Measurements from ENCODE around the gene NBAS. TPM values are rescaled to one million over a fixed set of nuclear protein-coding genes. Genes with fewer than 3 reads are reported as not detected.

NBAS gene
- total and polyA plus RNA-seq, 2 experiments from 2014 or later, result 21.2 to 51.8 TPM

GRCh38 chr2:15588329-15588919 is 27.3 kb upstream of the NBAS start:
- H3F3A ChIP-seq (ENCODE audit: insufficient read depth), result peaks cover 3% of the 10 kb centered on the region; the same call in 1 of the 2 replicates
- H3K4me1 ChIP-seq (ENCODE audit: insufficient read depth), result peaks cover 11% of the 10 kb centered on the region
- H3K9me2 ChIP-seq (ENCODE audit: insufficient read depth), result no peaks in the 10 kb centered on the region
- DNase-seq, result peak; percentile 71
- no peaks in the 10 kb centered on the region for H3K9me3 ChIP-seq (ENCODE audit: low read depth)
- no peak overlapping the region for H3K4me2 ChIP-seq (ENCODE audit: unreplicated experiment)
- in situ Hi-C loops (cut with MboI), result no loop called here
- H3K36me3 ChIP-seq (ENCODE audit: low read depth), result no peaks in the 10 kb centered on the region
- H3K9ac ChIP-seq, result no peak overlapping the region
- no peak overlapping the region for H3K27ac ChIP-seq
- WGBS, 2 experiments (ENCODE audit: low coverage in 1 of 2, low lambda C conversion rate in 2 of 2, missing lambda C conversion rate in 2 of 2), result 48 to 52% methylated on average over 4 of the region's 4 CpGs
- TF ChIP-seq EZH2phosphoT487 (IDR thresholded peaks at IDR 0.05; ENCODE audit: insufficient read depth, low read depth) (no peak), EZH2 (IDR thresholded peaks at IDR 0.05; ENCODE audit: insufficient read depth, poor library complexity, severe bottlenecking) (no peak)
- H4K20me1 ChIP-seq (ENCODE audit: insufficient read depth), result peaks cover 6% of the 10 kb centered on the region; the same call in 1 of the 2 replicates
- H2AFZ ChIP-seq, result no peak overlapping the region
- no peak overlapping the region for H3K4me3 ChIP-seq
- peaks cover 15% of the 10 kb centered on the region for H3K79me2 ChIP-seq (ENCODE audit: insufficient read depth)
- H3K27me3 ChIP-seq (replicated peaks; ENCODE audit: insufficient read depth), result no peaks in the 10 kb centered on the region

GRCh38 chr2:15584767-15585469 is 23.8 kb upstream of the NBAS start:
- Histone ChIP-seq H3K4me3 (no peak overlapping the region), H4K20me1 (ENCODE audit: insufficient read depth) (no peaks in the 10 kb centered on the region), H3K9me3 (ENCODE audit: low read depth) (no peaks in the 10 kb centered on the region), H3K27me3 (replicated peaks; ENCODE audit: insufficient read depth) (no peaks in the 10 kb centered on the region), H3K36me3 (ENCODE audit: low read depth) (no peaks in the 10 kb centered on the region), H3K4me1 (ENCODE audit: insufficient read depth) (no peaks in the 10 kb centered on the region), H3K4me2 (ENCODE audit: unreplicated experiment) (no peak overlapping the region), H3K27ac (no peak overlapping the region), H3K9me2 (ENCODE audit: insufficient read depth) (no peaks in the 10 kb centered on the region), H3K9ac (no peak overlapping the region), H3F3A (ENCODE audit: insufficient read depth) (no peaks in the 10 kb centered on the region), H2AFZ (no peak overlapping the region), H3K79me2 (ENCODE audit: insufficient read depth) (no peaks in the 10 kb centered on the region)
- peak; percentile 56 for DNase-seq
- in situ Hi-C loops (cut with MboI), result no loop called here
- TF ChIP-seq EZH2 (IDR thresholded peaks at IDR 0.05; ENCODE audit: insufficient read depth, poor library complexity, severe bottlenecking) (no peak), EZH2phosphoT487 (IDR thresholded peaks at IDR 0.05; ENCODE audit: insufficient read depth, low read depth) (no peak)
- WGBS, 2 experiments (ENCODE audit: low coverage in 1 of 2, low lambda C conversion rate in 2 of 2, missing lambda C conversion rate in 2 of 2), result 74 to 81% methylated on average over 2 of the region's 2 CpGs

- no peak overlapping the region for H3K27ac ChIP-seq
- H3K4me3 ChIP-seq, result no peak overlapping the region
- no peak overlapping the region for H3K9ac ChIP-seq
- in situ Hi-C loops (cut with MboI), result no loop called here
- H3K36me3 ChIP-seq (ENCODE audit: low read depth), result no peaks in the 10 kb centered on the region
- no peak overlapping the region for H2AFZ ChIP-seq
- TF ChIP-seq EZH2phosphoT487 (IDR thresholded peaks at IDR 0.05; ENCODE audit: insufficient read depth, low read depth) (no peak), EZH2 (IDR thresholded peaks at IDR 0.05; ENCODE audit: insufficient read depth, poor library complexity, severe bottlenecking) (no peak)
- H3K9me2 ChIP-seq (ENCODE audit: insufficient read depth), result no peaks in the 10 kb centered on the region
- no peaks in the 10 kb centered on the region for H3K27me3 ChIP-seq (replicated peaks; ENCODE audit: insufficient read depth)
- no peaks in the 10 kb centered on the region for H3K9me3 ChIP-seq (ENCODE audit: low read depth)
- H3K4me1 ChIP-seq (ENCODE audit: insufficient read depth), result peaks cover 6% of the 10 kb centered on the region
- H4K20me1 ChIP-seq (ENCODE audit: insufficient read depth), result no peaks in the 10 kb centered on the region
- H3K4me2 ChIP-seq (ENCODE audit: unreplicated experiment), result no peak overlapping the region
- DNase-seq, result no peak
- 0 out of 2 replicates have a peak, but pooled peaks cover under 1% of the 10 kb centered on the region for H3F3A ChIP-seq (ENCODE audit: insufficient read depth)
- no peaks in the 10 kb centered on the region for H3K79me2 ChIP-seq (ENCODE audit: insufficient read depth)
Measured at GRCh38 chr2:15584316-15584715, 23.2 kb upstream of the NBAS start.

GRCh38 chr2:15583826-15584225 is 22.7 kb upstream of the NBAS start:
- Histone ChIP-seq H3K4me3 (no peak overlapping the region), H4K20me1 (ENCODE audit: insufficient read depth) (no peaks in the 10 kb centered on the region), H3K27me3 (replicated peaks; ENCODE audit: insufficient read depth) (no peaks in the 10 kb centered on the region), H3K4me2 (ENCODE audit: unreplicated experiment) (no peak overlapping the region), H3K9me2 (ENCODE audit: insufficient read depth) (no peaks in the 10 kb centered on the region), H3K4me1 (ENCODE audit: insufficient read depth) (peaks cover 8% of the 10 kb centered on the region), H3K36me3 (ENCODE audit: low read depth) (no peaks in the 10 kb centered on the region), H2AFZ (no peak overlapping the region), H3F3A (ENCODE audit: insufficient read depth) (peaks cover 6% of the 10 kb centered on the region; the same call in 1 of the 2 replicates), H3K9ac (no peak overlapping the region), H3K79me2 (ENCODE audit: insufficient read depth) (no peaks in the 10 kb centered on the region), H3K9me3 (ENCODE audit: low read depth) (no peaks in the 10 kb centered on the region), H3K27ac (no peak overlapping the region)
- in situ Hi-C loops (cut with MboI), result no loop called here
- WGBS, 2 experiments (ENCODE audit: low coverage in 1 of 2, low lambda C conversion rate in 2 of 2, missing lambda C conversion rate in 2 of 2), result 30 to 53% methylated on average over 1 of the region's 1 CpG
- TF ChIP-seq EZH2phosphoT487 (IDR thresholded peaks at IDR 0.05; ENCODE audit: insufficient read depth, low read depth), result no peak
- no peak for TF ChIP-seq EZH2 (IDR thresholded peaks at IDR 0.05; ENCODE audit: insufficient read depth, poor library complexity, severe bottlenecking)
- DNase-seq, result peak; percentile 5

Measured in GM23248 (cell line).